GM04503 (cell line): ENCODE measurements around the gene CAMSAP2.
A peak's percentile ranks its signal among the peaks of the same experiment; 100 is the strongest.

Experiments used
- DNase-seq: peaks from one replicate; pipeline ENCODE4 v3.0.0-alpha.2; 2012; ENCODE audit warnings: low read depth

Gene CAMSAP2, protein sequence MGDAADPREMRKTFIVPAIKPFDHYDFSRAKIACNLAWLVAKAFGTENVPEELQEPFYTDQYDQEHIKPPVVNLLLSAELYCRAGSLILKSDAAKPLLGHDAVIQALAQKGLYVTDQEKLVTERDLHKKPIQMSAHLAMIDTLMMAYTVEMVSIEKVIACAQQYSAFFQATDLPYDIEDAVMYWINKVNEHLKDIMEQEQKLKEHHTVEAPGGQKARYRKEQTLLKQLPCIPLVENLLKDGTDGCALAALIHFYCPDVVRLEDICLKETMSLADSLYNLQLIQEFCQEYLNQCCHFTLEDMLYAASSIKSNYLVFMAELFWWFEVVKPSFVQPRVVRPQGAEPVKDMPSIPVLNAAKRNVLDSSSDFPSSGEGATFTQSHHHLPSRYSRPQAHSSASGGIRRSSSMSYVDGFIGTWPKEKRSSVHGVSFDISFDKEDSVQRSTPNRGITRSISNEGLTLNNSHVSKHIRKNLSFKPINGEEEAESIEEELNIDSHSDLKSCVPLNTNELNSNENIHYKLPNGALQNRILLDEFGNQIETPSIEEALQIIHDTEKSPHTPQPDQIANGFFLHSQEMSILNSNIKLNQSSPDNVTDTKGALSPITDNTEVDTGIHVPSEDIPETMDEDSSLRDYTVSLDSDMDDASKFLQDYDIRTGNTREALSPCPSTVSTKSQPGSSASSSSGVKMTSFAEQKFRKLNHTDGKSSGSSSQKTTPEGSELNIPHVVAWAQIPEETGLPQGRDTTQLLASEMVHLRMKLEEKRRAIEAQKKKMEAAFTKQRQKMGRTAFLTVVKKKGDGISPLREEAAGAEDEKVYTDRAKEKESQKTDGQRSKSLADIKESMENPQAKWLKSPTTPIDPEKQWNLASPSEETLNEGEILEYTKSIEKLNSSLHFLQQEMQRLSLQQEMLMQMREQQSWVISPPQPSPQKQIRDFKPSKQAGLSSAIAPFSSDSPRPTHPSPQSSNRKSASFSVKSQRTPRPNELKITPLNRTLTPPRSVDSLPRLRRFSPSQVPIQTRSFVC (N-terminal part only)

GRCh38 chr1:200738327-200738948 is at the start of gene CAMSAP2:
Gene CAMSAP2 (plus strand): TSS chr1:200738893. CDS start chr1:200739828, 935 bp downstream.
- DNase-seq: peak; percentile 51

- no peak for DNase-seq
Observed at GRCh38 chr1:200692316-200692715, 46.4 kb upstream of the CAMSAP2 start.

- no peak for DNase-seq
Observed at GRCh38 chr1:200693327-200693726, 45.4 kb upstream of the CAMSAP2 start.

DNA sequence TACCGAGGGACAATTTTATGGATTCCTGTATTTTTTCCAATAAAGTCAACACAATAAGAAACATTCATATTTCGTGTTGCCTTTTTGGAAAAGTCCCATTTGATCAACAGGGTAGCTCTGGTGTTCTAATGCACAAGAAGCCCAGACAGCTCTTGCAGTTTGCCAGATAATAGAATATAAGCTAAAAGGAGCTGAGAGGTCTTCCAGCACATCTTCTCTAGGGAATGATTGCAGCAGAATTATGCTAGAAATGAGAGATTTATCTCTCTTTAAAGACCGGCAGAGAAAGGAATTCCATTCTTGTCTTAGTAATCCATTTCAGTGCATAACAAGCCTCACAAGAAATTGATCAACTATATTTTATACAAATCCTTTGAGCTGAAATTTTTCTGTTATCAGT is 44.0 kb upstream of the CAMSAP2 start:
- DNase-seq: no peak

- peak; percentile 18 for DNase-seq
Observed at GRCh38 chr1:200699871-200700270, 38.8 kb upstream of the CAMSAP2 start.

DNA sequence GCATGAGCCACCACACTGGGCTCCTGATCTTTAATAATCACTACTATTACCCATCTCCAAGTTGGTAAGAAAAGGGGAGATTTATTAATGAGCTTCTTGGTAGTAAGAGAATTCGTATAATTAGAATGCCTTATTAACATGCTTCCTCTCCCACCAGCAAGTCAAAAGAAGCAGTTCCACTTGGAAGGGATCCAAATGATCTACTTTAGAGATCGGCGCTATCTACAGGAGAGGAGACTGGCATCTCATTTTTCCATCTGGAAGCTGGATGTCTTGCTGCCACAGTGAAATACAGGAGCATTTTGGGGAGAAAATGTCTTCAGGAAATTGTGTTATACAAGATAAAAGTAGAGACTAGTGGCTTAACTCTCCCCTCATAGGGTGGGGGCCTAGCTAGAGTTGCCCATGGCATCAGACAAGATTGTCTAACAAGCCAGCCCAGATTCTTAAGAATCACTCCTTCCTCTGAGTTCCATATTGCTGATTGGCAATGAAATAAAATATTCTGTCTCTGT is 33.6 kb upstream of the CAMSAP2 start:
- DNase-seq: no peak

DNA sequence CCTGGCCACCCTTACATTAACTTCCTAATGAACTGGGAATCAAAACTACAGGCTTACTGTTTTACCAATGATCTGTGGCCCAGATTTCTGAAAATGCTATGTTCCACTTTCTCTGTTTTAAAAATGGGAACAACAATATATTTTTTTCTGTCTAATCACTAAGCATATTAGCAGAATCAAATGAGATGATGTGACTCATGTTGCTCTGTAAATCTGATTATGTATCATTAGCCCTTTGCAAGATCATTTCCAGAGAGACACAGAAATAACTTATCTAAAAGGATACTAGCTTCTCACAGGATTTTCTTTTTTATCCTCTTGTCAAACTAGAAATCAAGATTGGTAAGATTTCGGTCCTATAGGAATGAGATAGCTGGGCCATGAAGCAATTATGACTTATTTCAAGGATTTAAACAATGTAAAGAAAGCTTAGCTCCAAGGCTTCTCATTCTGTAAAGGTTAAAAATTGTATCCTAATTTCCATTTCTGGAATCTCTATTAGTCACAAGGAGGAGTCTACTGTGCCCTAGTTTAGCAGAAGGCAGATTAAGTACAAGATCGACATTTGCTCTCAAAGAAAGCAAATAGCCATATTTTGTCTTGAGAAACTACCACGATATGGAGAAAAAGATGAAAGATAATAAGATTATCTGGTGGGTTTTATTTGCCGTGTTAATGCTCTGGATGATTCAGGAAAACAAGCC is 32.4 kb upstream of the CAMSAP2 start:
- DNase-seq: no peak

GRCh38 chr1:200707116-200707515 is 31.6 kb upstream of the CAMSAP2 start:
- DNase-seq: no peak

DNA sequence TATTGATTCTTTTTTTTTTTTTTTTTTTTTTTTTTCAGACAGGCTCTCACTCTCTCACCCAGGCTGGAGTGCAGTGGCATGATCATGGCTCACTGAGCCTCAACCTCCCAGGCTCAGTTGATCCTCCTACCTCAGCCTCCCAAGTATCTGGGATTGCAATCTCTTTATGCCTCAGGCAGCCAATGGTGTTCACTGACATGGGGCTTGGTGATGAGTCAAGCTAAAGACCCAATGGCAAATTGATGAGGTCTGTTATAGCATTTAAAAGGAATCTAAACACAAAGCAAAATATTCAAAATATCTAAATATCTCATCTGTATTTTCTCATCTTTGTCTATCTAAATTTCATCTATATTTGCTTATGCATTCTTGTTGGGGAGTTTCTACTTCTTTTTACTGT is 30.5 kb upstream of the CAMSAP2 start:
- DNase-seq: no peak

DNA sequence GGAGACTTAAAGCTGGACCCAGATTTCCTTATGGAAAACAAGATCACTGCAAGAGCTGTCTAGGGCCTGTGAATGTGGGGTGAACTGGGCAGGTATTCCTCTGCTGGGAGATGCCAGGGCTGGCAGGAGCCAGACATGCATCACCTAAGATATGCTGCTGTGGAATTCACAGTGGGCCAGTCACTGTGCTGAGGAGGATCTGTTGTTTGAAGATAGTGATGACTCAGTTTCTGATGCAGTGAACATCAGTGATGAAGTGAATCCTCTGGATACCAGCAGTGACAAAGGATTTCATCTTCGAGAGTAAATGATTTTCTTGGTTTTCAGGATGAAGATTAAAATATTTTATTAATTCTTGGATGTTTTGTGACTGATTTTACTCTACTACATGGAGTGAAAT is 29.9 kb upstream of the CAMSAP2 start:
- DNase-seq: no peak

GRCh38 chr1:200710166-200710565 is 28.5 kb upstream of the CAMSAP2 start:
- no peak for DNase-seq

GRCh38 chr1:200714504-200715187 is 24.0 kb upstream of the CAMSAP2 start:
- no peak for DNase-seq

DNA sequence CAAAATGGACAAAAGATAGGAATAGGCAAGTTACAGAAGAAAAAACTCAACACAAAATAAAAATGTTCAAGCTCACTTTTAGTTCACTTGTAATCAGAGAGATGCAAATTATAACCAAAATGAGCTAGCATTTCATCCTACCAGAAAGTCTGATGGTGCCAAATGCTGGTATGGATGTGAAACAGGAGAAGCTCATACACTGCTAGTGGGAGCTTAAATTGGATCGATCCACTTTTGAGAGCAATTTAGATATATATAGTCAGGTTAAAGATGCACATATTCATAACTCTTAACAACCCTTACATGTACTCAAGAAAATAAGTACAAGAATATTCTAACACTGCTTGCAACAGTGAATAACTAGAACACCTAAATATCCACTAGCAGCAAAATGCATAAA is 18.5 kb upstream of the CAMSAP2 start:
- no peak for DNase-seq

- no peak for DNase-seq
Observed at GRCh38 chr1:200724064-200724463, 14.6 kb upstream of the CAMSAP2 start.

- no peak for DNase-seq
Observed at GRCh38 chr1:200727257-200727656, 11.4 kb upstream of the CAMSAP2 start.

- DNase-seq: no peak
Observed at GRCh38 chr1:200729863-200730262, 8.8 kb upstream of the CAMSAP2 start.

DNA sequence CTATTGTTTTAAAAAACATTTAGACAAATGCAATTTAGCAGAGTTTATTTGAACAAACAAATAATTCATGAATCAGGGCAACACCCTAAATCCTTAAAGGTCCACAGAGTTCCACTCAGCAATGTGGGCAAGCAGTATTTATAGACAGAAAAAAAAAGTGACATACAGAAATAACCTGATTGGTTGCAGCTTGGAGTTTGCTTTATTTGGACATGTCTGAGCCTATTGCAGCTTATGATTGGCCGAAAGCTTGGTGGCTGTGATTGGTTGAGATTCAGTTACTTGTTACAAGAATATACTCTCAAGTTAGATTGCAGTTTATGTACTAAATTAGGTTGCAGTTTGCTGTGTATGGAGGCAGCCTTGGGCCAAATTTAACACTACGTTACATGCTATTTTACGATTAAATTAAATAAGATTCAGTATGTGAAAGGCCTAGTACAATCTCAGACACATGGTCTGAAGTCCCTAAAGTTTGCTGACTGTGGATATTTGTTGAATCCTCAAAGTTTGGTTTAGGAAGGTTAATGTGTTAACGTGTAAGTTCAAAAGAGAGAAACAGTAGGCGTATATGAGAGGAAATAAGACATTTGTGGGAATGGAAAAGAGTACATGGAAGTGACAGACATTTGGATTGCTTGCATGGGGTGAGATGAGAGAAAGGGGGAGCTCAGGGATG is 6.9 kb upstream of the CAMSAP2 start:
- DNase-seq: no peak

GRCh38 chr1:200732438-200732837 is 6.3 kb upstream of the CAMSAP2 start:
- DNase-seq: no peak

- no peak for DNase-seq
Observed at GRCh38 chr1:200733907-200734306, 4.8 kb upstream of the CAMSAP2 start.

- DNase-seq: no peak
Observed at GRCh38 chr1:200737647-200738291, 924 bp upstream of the CAMSAP2 start.
